ENCODE results near the gene OR1C1. TPM values are rescaled to one million over a fixed set of nuclear protein-coding genes. Genes with fewer than 3 reads are reported as not detected.
"Not testable (repeated sequence)": the region's sequence is repeated elsewhere in the genome, so short reads cannot be mapped to it uniquely, and the experiment has no call there.

The OR1C1 gene, protein sequence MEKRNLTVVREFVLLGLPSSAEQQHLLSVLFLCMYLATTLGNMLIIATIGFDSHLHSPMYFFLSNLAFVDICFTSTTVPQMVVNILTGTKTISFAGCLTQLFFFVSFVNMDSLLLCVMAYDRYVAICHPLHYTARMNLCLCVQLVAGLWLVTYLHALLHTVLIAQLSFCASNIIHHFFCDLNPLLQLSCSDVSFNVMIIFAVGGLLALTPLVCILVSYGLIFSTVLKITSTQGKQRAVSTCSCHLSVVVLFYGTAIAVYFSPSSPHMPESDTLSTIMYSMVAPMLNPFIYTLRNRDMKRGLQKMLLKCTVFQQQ
- total RNA-seq (not detected), polyA plus RNA-seq (ENCODE audit: insufficient read depth in 1 of 8, insufficient read length in 8 of 8, low replicate concordance in 1 of 8) (not detected)
- long read RNA-seq, donor 1 = 0 reads
- long read RNA-seq, donor 2 = 0 reads
- long read RNA-seq, donor 3 = 0 reads
- long read RNA-seq, donor 4 = 0 reads
- long read RNA-seq, donor 5 = 0 reads
- long read RNA-seq, donor 6 = 0 reads
- long read RNA-seq, donor 7 = 0 reads
- long read RNA-seq, donor 8 = 0 reads
- long read RNA-seq, donor 9 = 0 reads
- long read RNA-seq, donor 10 = 0 reads
- long read RNA-seq, donor 11 = 0 reads

DNA sequence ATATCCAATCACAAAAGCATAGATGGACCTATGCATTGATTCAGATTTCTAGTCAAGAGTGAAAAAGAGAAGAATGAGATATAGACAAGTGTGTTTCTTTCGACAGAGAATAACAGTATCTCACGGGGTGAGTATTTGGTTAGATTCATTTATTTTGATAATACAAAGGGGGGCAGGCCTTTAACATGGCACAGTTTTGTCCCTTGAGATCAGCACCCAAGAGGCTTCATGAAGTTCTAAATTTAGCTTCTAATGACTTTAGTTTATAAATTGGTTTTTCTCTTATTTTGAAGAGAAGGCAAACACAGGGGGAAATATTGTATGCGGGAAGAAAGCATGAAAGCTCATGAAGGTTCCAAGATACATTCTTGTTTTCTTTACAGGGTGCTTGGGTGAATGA, at the start of gene OR1C1:
Gene OR1C1, minus strand, starts transcription at position 101 of the 400 bp plus-strand sequence. CDS start 2,150 bp downstream, outside the sequence.
- Histone ChIP-seq H3K4me3 (ENCODE audit: low read length) (no peak within 1 kb of the TSS), H3K9me3 (replicated peaks; ENCODE audit: control insufficient read depth, low read depth, low read length) (no peaks in the 10 kb centered on the region), H3K27ac (ENCODE audit: low read length) (no peak within 1 kb of the TSS), H3K36me3 (ENCODE audit: control insufficient read depth, insufficient read depth, low read length) (no peaks in the 10 kb centered on the region), H3K4me1 (ENCODE audit: control insufficient read depth, insufficient read depth, low read length) (no peaks in the 10 kb centered on the region), H3K27me3 (ENCODE audit: control insufficient read depth, insufficient read depth, low read length) (no peaks in the 10 kb centered on the region)
- WGBS (ENCODE audit: insufficient coverage) = no CpG with 5 or more reads among the region's 3 CpGs
- no peak for DNase-seq

DNA sequence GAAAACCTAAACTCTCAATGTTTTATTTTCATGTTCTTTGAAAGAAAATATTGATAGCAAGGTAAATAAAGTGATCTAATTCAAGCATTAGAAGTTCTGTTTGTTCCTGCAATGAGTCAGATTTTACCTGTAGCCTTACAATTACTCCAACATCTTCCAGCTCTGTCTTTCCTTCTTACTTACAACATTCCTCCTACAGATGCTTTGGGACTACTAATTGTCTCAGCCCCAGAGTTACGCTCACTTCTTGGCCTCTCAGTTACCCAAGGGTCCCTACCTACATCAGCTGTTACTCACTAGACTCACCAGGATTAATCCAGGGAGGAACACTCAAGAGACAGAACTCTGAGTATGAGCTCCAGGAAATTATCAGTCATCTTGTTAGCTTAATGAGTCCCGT, 37.2 kb upstream of the OR1C1 start:
- 0% methylated on average over 1 of the region's 2 CpGs for WGBS (ENCODE audit: insufficient coverage)
- no peak for DNase-seq
- H3K4me3 ChIP-seq (ENCODE audit: low read length) = no peak overlapping the region
- no peaks in the 10 kb centered on the region for H3K27me3 ChIP-seq (ENCODE audit: control insufficient read depth, insufficient read depth, low read length)
- H3K4me1 ChIP-seq (ENCODE audit: control insufficient read depth, insufficient read depth, low read length) = no peaks in the 10 kb centered on the region
- H3K27ac ChIP-seq (ENCODE audit: low read length) = no peak overlapping the region
- H3K9me3 ChIP-seq (replicated peaks; ENCODE audit: control insufficient read depth, low read depth, low read length) = peaks cover 20% of the 10 kb centered on the region
- no peaks in the 10 kb centered on the region for H3K36me3 ChIP-seq (ENCODE audit: control insufficient read depth, insufficient read depth, low read length)

DNA sequence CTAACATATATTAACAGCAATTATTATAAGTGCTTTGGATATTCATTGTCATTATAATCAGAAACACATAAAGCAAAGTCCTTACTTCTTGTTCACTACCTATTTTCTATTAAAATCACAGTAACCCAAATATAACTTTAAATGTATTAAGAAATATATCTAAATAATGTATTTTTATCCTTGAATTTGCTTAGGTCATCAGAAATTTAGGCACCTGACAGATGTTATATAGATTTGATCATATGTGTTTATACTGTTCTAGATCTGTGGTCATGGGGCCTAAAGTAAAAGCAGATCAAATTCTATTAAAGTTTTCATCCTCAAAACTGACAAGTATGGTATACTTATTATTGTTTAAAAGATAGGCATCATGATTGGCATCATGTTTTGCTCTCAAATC, 9.2 kb upstream of the OR1C1 start:
- Histone ChIP-seq H3K9me3 (replicated peaks; ENCODE audit: control insufficient read depth, low read depth, low read length) (peaks cover 4% of the 10 kb centered on the region), H3K27ac (ENCODE audit: low read length) (no peak overlapping the region), H3K27me3 (ENCODE audit: control insufficient read depth, insufficient read depth, low read length) (no peaks in the 10 kb centered on the region), H3K4me1 (ENCODE audit: control insufficient read depth, insufficient read depth, low read length) (no peaks in the 10 kb centered on the region), H3K4me3 (ENCODE audit: low read length) (no peak overlapping the region), H3K36me3 (ENCODE audit: control insufficient read depth, insufficient read depth, low read length) (no peaks in the 10 kb centered on the region)
- no peak for DNase-seq

DNA sequence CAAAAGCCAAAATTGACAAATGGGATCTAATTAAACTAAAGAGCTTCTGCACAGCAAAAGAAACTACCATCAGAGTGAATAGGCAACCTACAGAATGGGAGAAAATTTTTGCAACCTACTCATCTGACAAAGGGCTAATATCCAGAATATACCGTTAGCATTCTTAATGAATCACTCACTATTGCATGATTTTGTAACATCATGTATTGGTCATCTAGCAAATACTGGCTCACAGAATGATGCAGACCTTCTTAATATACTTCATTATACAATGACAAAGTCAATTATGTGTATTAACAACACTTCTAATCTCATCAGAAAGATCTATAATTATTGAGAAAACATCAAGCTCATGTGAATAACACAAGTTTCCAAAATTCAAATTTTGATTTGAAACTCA, 6.0 kb downstream of the OR1C1 start:
- not testable (repeated sequence) for H3K4me1 ChIP-seq (ENCODE audit: control insufficient read depth, insufficient read depth, low read length)
- H3K9me3 ChIP-seq (replicated peaks; ENCODE audit: control insufficient read depth, low read depth, low read length) = peaks cover 12% of the 10 kb centered on the region

DNA sequence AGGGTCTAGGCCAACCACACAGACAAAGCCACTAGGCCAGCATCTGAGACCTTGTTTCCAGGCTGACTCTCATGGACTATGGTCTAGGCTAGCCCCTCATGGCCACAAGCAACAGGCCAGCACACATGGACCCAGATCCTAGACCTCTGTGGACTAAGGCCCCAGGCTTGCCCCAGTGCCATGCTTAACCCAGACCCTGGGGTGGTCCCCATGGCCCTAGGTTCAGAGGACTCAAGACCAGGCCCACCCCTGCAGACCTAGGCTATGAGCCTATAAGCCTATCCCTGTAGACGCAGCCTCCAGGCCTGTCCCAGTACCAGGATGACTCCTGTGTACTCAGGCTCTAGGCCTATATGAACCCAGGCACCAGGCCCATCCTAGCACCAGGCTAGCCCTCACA, 10.5 kb downstream of the OR1C1 start:
- no peak for DNase-seq
- H3K27ac ChIP-seq (ENCODE audit: low read length) = no peak overlapping the region
- no peaks in the 10 kb centered on the region for H3K36me3 ChIP-seq (ENCODE audit: control insufficient read depth, insufficient read depth, low read length)
- peaks cover 21% of the 10 kb centered on the region for H3K9me3 ChIP-seq (replicated peaks; ENCODE audit: control insufficient read depth, low read depth, low read length)
- WGBS (ENCODE audit: insufficient coverage) = 88% methylated on average over 1 of the region's 1 CpG
- no peaks in the 10 kb centered on the region for H3K27me3 ChIP-seq (ENCODE audit: control insufficient read depth, insufficient read depth, low read length)
- no peaks in the 10 kb centered on the region for H3K4me1 ChIP-seq (ENCODE audit: control insufficient read depth, insufficient read depth, low read length)
- no peak overlapping the region for H3K4me3 ChIP-seq (ENCODE audit: low read length)

More for the DNA sequence above, 6.0 kb downstream of the OR1C1 start:
- H3K27ac ChIP-seq (ENCODE audit: low read length); H3K36me3 ChIP-seq (ENCODE audit: control insufficient read depth, insufficient read depth, low read length); DNase-seq; H3K27me3 ChIP-seq (ENCODE audit: control insufficient read depth, insufficient read depth, low read length); H3K4me3 ChIP-seq (ENCODE audit: low read length): not testable (repeated sequence)
- WGBS (ENCODE audit: insufficient coverage) = no CpG with 5 or more reads among the region's 1 CpG

DNA sequence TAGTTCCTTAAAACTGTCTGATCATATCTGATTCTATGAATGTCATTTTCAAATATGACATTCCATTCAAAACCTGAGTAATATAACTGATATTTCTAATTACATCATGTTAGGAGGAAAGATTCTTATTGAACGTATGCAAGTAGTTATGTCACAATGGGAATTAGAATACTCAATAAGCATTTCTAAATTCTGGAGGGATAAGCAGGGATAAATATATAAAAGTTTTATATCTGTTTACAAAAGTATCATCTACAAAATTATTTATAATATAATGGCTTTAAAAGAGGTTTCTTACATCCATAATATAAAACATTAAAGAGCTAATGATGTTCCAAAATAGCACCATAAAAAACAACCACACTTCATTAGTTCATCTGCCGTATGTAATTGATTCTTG, 12.3 kb downstream of the OR1C1 start, which contains the start of gene OR14A2:
Gene OR14A2, minus strand, starts transcription at position 101 of the 400 bp plus-strand sequence.
- Histone ChIP-seq H3K27me3 (ENCODE audit: control insufficient read depth, insufficient read depth, low read length) (no peaks in the 10 kb centered on the region), H3K36me3 (ENCODE audit: control insufficient read depth, insufficient read depth, low read length) (no peaks in the 10 kb centered on the region), H3K9me3 (replicated peaks; ENCODE audit: control insufficient read depth, low read depth, low read length) (peaks cover 27% of the 10 kb centered on the region), H3K4me3 (ENCODE audit: low read length) (no peak within 1 kb of the TSS), H3K4me1 (ENCODE audit: control insufficient read depth, insufficient read depth, low read length) (no peaks in the 10 kb centered on the region), H3K27ac (ENCODE audit: low read length) (no peak within 1 kb of the TSS)
- no peak for DNase-seq
- 100% methylated on average over 1 of the region's 2 CpGs for WGBS (ENCODE audit: insufficient coverage)

DNA sequence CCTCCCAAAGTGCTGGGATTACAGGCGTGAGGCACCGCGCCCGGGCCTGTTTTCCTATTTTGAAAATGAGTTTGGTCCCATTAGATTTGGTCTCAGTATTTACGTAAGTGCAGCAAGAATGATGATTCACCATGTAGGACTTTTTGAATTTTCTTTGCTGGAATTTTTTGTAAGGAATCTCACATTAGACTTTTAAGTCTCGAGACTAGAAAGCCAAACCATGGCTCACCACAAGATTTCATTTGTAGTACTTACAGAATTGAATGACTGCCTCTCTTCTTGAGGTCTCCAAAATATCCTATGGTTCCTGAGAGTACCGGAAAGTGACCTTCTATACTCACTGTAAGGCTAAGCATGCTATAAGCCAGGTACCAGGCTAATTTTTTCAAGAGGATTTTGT, 12.7 kb downstream of the OR1C1 start:
- H3K9me3 ChIP-seq (replicated peaks; ENCODE audit: control insufficient read depth, low read depth, low read length) = peaks cover 27% of the 10 kb centered on the region
- 81% methylated on average over 6 of the region's 7 CpGs for WGBS (ENCODE audit: insufficient coverage)
- no peak overlapping the region for H3K4me3 ChIP-seq (ENCODE audit: low read length)
- H3K27me3 ChIP-seq (ENCODE audit: control insufficient read depth, insufficient read depth, low read length) = no peaks in the 10 kb centered on the region
- H3K27ac ChIP-seq (ENCODE audit: low read length) = no peak overlapping the region
- DNase-seq = no peak
- no peaks in the 10 kb centered on the region for H3K36me3 ChIP-seq (ENCODE audit: control insufficient read depth, insufficient read depth, low read length)
- no peaks in the 10 kb centered on the region for H3K4me1 ChIP-seq (ENCODE audit: control insufficient read depth, insufficient read depth, low read length)

DNA sequence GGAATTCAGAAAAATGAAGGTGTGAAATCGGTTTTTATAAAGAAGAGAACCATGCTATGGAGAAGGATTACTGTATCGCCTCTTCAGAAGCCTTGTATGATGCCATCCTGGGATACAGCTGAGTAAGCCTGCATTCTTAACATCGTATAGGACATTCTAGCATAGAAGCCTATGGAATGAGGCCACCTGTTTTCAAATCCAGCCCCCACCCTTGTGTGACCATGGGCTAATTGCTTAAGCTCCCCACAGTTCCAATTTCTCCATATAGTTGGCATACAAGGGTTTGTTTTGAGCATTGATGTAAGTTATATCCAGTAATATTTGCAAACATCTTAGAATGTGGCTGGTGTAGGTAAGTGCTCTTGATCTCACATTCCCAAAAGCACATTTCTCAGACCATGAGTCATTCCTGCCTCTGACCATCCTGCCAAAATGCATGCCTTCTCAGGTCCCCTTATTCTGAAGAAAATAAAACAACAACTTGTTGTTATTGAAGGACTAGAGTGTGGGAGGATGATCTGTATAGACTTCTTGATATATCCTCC, 13.9 kb downstream of the OR1C1 start:
- Histone ChIP-seq H3K36me3 (ENCODE audit: control insufficient read depth, insufficient read depth, low read length) (no peaks in the 10 kb centered on the region), H3K4me1 (ENCODE audit: control insufficient read depth, insufficient read depth, low read length) (no peaks in the 10 kb centered on the region), H3K27me3 (ENCODE audit: control insufficient read depth, insufficient read depth, low read length) (no peaks in the 10 kb centered on the region), H3K27ac (ENCODE audit: low read length) (no peak overlapping the region), H3K9me3 (replicated peaks; ENCODE audit: control insufficient read depth, low read depth, low read length) (peaks cover 25% of the 10 kb centered on the region), H3K4me3 (ENCODE audit: low read length) (no peak overlapping the region)
- no peak for DNase-seq
- WGBS (ENCODE audit: insufficient coverage) = 60% methylated on average over 1 of the region's 3 CpGs

DNA sequence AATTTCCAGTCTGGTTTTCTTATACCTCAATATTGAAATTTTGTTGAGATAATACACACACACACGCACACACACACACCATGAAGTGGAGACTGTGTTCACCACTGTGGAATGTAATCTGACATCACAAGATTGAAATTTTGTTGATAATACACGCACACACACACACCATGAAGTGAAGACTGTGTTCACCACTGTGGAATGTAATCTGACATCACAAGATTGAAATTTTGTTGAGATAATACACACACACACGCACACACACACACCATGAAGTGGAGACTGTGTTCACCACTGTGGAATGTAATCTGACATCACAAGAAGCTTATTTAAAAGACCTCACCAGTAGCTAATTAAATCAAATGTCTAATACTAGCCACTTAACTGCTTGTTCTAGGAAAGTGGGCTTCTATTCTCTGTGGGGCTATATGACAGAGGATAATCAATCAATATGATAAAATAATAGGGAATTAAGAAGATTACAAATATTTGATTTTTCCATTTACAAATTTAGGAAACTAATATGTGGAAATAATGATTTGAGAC, 18.1 kb downstream of the OR1C1 start:
- H3K27ac ChIP-seq (ENCODE audit: low read length); H3K4me3 ChIP-seq (ENCODE audit: low read length); H3K4me1 ChIP-seq (ENCODE audit: control insufficient read depth, insufficient read depth, low read length); H3K27me3 ChIP-seq (ENCODE audit: control insufficient read depth, insufficient read depth, low read length); H3K36me3 ChIP-seq (ENCODE audit: control insufficient read depth, insufficient read depth, low read length); DNase-seq: not testable (repeated sequence)
- peaks cover 12% of the 10 kb centered on the region for H3K9me3 ChIP-seq (replicated peaks; ENCODE audit: control insufficient read depth, low read depth, low read length)
- WGBS (ENCODE audit: insufficient coverage) = no CpG with 5 or more reads among the region's 3 CpGs

DNA sequence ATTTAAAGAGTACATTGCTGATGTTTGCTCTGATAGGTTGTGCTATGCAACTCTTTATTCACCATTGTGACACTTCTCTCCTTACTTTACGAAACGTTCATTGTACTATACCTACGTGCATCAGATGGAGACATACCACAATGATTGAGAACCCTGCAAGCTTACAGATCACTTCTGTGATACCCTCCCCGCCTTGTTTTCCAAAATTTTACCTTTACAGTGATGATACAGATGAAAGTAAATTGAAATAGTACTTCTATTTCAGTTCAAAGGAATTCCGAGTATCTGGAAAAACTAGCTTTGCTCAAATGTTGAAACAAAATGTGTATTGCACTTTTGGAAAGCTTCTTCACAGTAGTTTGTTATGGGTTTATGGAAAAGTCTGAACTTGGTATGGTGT, 18.6 kb downstream of the OR1C1 start:
- Histone ChIP-seq H3K4me3 (ENCODE audit: low read length) (no peak overlapping the region), H3K27me3 (ENCODE audit: control insufficient read depth, insufficient read depth, low read length) (no peaks in the 10 kb centered on the region), H3K27ac (ENCODE audit: low read length) (no peak overlapping the region), H3K9me3 (replicated peaks; ENCODE audit: control insufficient read depth, low read depth, low read length) (peaks cover 12% of the 10 kb centered on the region), H3K4me1 (ENCODE audit: control insufficient read depth, insufficient read depth, low read length) (no peaks in the 10 kb centered on the region), H3K36me3 (ENCODE audit: control insufficient read depth, insufficient read depth, low read length) (no peaks in the 10 kb centered on the region)
- no peak for DNase-seq
- WGBS (ENCODE audit: insufficient coverage) = 73% methylated on average over 3 of the region's 5 CpGs
